ENCODE results near the gene MRPL22.

Gene MRPL22

DNA sequence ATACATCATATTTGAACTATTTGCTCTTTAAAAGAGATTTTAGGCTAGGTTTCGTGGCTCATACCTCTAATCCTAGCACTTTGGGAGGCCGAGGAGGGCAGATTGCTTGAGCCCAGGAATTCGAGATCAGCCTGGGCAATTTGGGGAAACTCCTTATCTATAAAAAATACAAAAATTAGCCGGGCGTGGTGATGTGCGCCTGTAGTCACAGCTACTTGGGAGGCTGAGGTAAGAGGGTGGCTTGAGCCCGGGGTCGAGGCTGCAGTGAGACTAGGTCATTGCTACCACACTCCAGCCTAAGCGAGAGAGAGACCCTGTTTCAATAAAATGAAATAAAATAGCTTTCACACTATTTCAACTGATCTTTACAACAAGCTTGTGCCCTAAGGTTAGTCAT is 500 bp upstream of the MRPL22 start:
- TF ChIP-seq, protein P1, sequence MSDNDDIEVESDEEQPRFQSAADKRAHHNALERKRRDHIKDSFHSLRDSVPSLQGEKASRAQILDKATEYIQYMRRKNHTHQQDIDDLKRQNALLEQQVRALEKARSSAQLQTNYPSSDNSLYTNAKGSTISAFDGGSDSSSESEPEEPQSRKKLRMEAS (IDR thresholded peaks at IDR 0.05) = no peak
- TF ChIP-seq FOXM1 (IDR thresholded peaks at IDR 0.05; ENCODE audit: borderline replicate concordance, low read depth) (no peak), TEAD4 (IDR thresholded peaks at IDR 0.05) (no peak), CEBPB (IDR thresholded peaks at IDR 0.05) (no peak), EP300 (IDR thresholded peaks at IDR 0.05; ENCODE audit: borderline replicate concordance) (no peak), RAD21 (IDR thresholded peaks at IDR 0.05; ENCODE audit: low read depth) (no peak), ZBTB7A (IDR thresholded peaks at IDR 0.05; ENCODE audit: low read depth) (no peak), CREB1 (IDR thresholded peaks at IDR 0.05; ENCODE audit: low read depth) (no peak), EGR1 (IDR thresholded peaks at IDR 0.05) (no peak), NFIC (IDR thresholded peaks at IDR 0.05) (no peak)
- TF ChIP-seq, protein P2, sequence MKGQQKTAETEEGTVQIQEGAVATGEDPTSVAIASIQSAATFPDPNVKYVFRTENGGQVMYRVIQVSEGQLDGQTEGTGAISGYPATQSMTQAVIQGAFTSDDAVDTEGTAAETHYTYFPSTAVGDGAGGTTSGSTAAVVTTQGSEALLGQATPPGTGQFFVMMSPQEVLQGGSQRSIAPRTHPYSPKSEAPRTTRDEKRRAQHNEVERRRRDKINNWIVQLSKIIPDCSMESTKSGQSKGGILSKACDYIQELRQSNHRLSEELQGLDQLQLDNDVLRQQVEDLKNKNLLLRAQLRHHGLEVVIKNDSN (IDR thresholded peaks at IDR 0.05) = no peak
- TF ChIP-seq, protein P3, sequence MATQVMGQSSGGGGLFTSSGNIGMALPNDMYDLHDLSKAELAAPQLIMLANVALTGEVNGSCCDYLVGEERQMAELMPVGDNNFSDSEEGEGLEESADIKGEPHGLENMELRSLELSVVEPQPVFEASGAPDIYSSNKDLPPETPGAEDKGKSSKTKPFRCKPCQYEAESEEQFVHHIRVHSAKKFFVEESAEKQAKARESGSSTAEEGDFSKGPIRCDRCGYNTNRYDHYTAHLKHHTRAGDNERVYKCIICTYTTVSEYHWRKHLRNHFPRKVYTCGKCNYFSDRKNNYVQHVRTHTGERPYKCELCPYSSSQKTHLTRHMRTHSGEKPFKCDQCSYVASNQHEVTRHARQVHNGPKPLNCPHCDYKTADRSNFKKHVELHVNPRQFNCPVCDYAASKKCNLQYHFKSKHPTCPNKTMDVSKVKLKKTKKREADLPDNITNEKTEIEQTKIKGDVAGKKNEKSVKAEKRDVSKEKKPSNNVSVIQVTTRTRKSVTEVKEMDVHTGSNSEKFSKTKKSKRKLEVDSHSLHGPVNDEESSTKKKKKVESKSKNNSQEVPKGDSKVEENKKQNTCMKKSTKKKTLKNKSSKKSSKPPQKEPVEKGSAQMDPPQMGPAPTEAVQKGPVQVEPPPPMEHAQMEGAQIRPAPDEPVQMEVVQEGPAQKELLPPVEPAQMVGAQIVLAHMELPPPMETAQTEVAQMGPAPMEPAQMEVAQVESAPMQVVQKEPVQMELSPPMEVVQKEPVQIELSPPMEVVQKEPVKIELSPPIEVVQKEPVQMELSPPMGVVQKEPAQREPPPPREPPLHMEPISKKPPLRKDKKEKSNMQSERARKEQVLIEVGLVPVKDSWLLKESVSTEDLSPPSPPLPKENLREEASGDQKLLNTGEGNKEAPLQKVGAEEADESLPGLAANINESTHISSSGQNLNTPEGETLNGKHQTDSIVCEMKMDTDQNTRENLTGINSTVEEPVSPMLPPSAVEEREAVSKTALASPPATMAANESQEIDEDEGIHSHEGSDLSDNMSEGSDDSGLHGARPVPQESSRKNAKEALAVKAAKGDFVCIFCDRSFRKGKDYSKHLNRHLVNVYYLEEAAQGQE (IDR thresholded peaks at IDR 0.05; ENCODE audit: low read depth) = no peak

DNA sequence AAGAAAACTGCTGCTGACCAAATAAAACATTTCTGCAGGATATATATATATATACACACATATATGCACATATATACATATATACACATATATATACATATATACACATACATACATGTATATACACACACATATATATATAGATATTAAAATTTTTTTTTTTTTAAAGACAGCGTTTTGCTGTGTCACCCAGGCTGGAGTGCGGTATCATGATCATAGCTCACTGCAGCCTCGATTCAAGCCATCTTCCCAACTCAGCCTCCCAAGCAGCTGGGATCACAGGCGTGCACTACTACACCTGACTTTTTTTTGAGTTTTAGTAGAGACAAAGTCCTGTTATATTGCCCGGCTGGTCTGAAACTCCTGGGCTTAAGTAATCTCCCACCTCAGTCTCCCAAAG is 2.7 kb downstream of the MRPL22 start:
- TF ChIP-seq EGR1 (IDR thresholded peaks at IDR 0.05) = no peak
- TF ChIP-seq, protein P1 (IDR thresholded peaks at IDR 0.05) = no peak
- no peak for TF ChIP-seq TCF12 (IDR thresholded peaks at IDR 0.05; ENCODE audit: low read depth)
- TF ChIP-seq, protein P3 (IDR thresholded peaks at IDR 0.05; ENCODE audit: low read depth) = no peak
- no peak for TF ChIP-seq CEBPB (IDR thresholded peaks at IDR 0.05)
- no peak for TF ChIP-seq FOXM1 (IDR thresholded peaks at IDR 0.05; ENCODE audit: borderline replicate concordance, low read depth)
- TF ChIP-seq CREB1 (IDR thresholded peaks at IDR 0.05; ENCODE audit: low read depth) = no peak
- TF ChIP-seq TAF1 (IDR thresholded peaks at IDR 0.05; ENCODE audit: low read depth) = no peak

DNA sequence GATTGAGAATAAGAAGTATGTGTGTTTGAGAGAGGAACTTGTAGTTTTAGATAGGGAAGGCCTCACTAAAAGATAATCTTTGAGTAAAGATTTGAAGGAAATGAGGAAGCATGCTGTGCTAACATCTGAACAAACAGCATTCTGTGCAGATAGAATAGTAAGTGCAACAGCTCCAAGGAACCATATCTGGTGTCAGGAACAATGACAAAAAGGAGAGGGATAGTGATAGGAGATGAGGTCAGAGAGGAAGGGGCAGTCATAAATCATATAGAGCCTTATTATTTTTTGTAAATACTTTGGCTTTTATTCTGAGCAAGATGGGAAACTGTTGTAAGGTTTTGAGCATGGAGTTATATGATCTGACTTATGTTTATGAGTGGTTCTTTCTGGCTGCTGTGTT is 3.8 kb downstream of the MRPL22 start:
- no peak for TF ChIP-seq EP300 (IDR thresholded peaks at IDR 0.05; ENCODE audit: borderline replicate concordance)
- TF ChIP-seq YY1 (IDR thresholded peaks at IDR 0.05; ENCODE audit: low read depth) = no peak
- no peak for TF ChIP-seq EGR1 (IDR thresholded peaks at IDR 0.05)
- TF ChIP-seq, protein P3 (IDR thresholded peaks at IDR 0.05; ENCODE audit: low read depth) = no peak
- TF ChIP-seq FOXM1 (IDR thresholded peaks at IDR 0.05; ENCODE audit: borderline replicate concordance, low read depth) = no peak

DNA sequence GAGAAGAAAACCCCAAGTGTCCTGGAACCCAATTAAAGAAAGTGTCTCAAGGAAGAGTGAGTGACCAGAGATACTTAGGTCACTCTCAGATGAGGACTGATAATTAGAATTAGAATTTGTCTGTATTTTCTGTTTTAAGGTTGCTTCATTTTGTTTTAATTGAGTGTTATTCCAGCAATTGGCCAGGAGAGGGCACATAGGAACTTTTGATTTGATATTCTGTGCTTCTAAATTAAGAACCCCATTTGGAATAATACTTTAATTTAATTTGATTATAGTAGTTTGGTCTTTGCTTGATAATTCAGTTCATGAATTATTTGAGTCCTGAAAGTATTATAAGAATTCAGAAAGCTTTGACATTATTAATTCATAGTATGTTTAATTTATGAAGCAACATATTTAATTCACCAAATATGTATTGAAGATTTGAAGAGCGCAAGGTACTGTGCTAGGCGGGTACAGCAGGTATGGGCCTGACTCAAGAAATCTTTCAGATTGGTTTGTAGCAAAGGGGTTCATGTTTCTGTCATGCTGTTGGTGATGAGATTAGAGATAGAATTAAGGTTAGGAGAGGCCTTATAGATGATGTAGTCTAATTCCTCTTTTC is 4.9 kb downstream of the MRPL22 start:
- TF ChIP-seq, protein P2 (IDR thresholded peaks at IDR 0.05) = no peak
- no peak for TF ChIP-seq EGR1 (IDR thresholded peaks at IDR 0.05)
- TF ChIP-seq RAD21 (IDR thresholded peaks at IDR 0.05; ENCODE audit: low read depth) = peak; percentile 21

DNA sequence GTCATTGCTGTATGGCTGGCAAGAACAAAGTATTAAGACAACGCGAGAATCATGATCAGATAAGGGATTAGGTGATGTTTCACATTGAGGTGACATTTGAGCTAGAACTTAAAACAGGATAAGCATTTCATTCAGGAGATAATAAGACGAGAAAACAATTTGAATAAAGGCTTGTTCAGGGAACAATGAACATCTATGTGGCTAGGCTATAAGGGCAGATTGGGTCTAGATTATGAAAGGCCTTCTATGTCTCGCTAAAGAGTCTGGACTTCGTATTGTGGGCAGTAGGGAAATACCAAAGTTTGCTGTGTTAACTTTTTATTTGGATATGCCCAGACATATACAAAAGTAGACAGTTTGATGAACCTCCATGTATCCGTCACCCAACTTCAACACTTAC is 6.9 kb downstream of the MRPL22 start:
- TF ChIP-seq CREB1 (IDR thresholded peaks at IDR 0.05; ENCODE audit: low read depth) (no peak), FOXM1 (IDR thresholded peaks at IDR 0.05; ENCODE audit: borderline replicate concordance, low read depth) (no peak), ZBTB7A (IDR thresholded peaks at IDR 0.05; ENCODE audit: low read depth) (no peak), EP300 (IDR thresholded peaks at IDR 0.05; ENCODE audit: borderline replicate concordance) (no peak), TAF1 (IDR thresholded peaks at IDR 0.05; ENCODE audit: low read depth) (no peak), CEBPB (IDR thresholded peaks at IDR 0.05) (no peak), RAD21 (IDR thresholded peaks at IDR 0.05; ENCODE audit: low read depth) (no peak), TCF12 (IDR thresholded peaks at IDR 0.05; ENCODE audit: low read depth) (no peak), EGR1 (IDR thresholded peaks at IDR 0.05) (no peak), NFIC (IDR thresholded peaks at IDR 0.05) (no peak), TEAD4 (IDR thresholded peaks at IDR 0.05) (no peak), YY1 (IDR thresholded peaks at IDR 0.05; ENCODE audit: low read depth) (no peak)
- TF ChIP-seq, protein P1 (IDR thresholded peaks at IDR 0.05) = no peak
- TF ChIP-seq, protein P2 (IDR thresholded peaks at IDR 0.05) = no peak
- TF ChIP-seq, protein P3 (IDR thresholded peaks at IDR 0.05; ENCODE audit: low read depth) = no peak
